Nasal cavity respiratory epithelium epithelial cell of viscerocranial mucosa (primary cell): ENCODE data around the gene FAM53C. TPM values are rescaled to one million over a fixed set of nuclear protein-coding genes. Genes with fewer than 3 reads are reported as not detected.

Experiments
- total RNA-seq: library from RNA; depleted of rRNA; stranded (reverse); fragments of >200 nt; gene quantifications from 2 replicates; pipeline ENCODE4 v1.2.3, GENCODE V29; 2014

Gene FAM53C
- 22.2 and 25.4 TPM in 2 replicates for total RNA-seq

DNA sequence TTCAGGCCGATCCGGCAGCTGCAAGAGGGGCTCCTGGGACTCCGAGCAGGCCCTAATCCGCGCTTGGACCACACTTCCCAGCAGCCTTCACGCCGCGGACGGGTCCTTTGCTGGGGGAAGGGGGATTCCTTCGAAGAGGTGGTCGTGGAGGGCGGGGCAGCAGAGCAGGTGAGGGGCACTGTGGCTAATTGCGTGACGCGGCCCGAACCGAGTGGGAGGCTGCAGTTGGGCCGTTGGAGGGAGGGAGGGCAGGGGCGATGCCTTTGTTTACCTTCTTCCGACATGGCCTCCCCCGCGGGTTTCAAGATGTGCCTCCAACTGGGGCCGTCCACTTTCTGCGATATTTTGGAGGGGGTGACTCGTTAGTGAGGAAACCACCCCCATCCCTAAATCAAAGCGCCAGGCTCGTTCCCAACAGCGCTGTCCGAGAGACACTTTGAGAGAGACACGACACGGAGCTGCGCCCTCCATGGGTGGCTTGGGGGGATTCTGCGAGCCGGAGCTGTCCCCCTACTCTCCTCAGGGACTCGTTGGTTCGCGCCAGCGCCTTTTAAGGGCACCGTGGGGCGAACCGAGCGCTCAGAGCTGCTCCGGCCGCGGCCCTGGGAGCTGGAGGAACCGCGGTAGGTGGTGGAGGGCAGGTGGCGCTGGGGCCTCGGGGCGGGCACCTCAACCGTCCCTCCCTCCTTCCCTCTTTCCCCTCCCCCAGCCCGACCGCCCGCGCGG lies at the start of gene FAM53C:
Gene FAM53C, plus strand, starts transcription at position 582 of the 726 bp plus-strand sequence. CDS start 3,070 bp downstream, outside the sequence.

DNA sequence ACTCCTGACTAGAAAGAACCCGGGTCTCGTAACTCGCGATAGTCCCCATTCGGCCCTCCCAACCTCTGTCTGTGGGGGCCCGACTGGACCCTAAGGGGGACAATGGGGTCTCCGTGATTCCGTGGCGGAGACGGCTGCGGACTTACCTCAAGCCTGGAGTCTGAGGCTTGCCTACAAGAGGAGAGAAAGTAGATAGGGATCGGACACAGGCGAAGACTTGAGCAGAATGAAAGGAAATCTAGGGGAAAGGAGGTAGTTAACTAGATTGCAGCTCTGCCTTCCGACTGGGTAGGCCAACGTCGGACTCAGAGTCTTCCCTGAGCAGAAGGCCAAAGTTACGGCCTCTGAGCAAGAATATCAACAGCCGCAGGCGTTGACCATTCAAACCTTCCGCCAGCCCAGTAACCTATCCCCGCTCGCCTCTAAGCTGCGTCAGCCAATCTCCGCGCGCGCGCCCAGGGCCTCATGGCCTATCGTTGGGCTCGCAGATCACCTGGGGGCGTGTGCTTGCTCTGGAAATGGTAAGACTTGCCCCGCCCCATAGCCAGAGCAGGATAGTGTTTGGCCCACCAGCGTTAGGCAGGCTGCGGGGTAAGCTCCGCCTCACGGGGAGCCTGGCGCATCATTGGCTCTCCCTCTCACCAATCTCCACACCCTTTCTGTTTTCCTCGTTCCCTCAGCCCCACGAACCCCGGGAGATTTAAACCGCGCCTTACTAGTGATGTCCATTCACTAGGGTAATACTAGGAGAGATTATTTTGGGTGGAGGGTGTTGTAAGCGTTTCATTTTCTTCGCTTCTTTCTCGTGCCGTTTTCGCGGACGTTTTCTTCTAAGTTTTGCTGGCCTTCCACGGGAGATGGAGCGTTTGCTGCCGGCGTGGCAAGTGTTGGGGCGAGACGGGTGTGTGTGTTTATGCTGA lies 6.4 kb upstream of the FAM53C start, which contains the start of gene CDC25C:
Gene CDC25C, minus strand, starts transcription at position 356 of the 920 bp plus-strand sequence. CDS start 624 bp downstream, outside the sequence.

DNA sequence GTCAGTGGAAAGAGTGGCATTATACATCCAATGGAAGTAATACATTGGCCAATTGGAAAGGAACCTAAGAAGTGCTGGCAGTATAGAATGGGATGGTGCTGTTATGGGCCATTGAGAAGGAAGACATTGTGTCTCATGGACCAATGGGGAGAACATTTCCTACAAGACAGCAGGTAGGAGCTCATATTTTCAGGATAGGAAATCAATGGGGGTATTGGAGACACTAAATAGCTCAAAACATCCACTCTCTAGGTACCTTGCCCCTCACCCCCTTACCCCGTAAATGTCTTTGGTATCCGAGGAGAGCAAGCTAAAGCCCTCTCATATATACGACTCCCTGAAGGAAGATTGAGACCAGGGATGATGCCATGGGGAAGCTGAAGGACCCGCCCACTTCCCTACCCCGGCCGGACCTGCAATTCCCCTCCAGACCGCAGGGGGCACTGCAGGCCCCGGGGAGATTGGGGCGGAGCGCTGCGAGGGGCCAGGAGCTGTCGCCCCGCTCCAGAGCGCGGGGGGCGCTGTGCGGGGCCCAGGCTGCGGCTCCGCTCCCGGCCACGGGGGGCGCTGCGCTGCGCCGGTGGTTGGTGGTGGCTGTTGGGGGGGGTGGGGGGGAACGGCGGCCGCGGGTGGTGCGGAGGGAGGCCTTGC lies 14.1 kb downstream of the FAM53C start, which contains the start of gene KDM3B:
Gene KDM3B, plus strand, starts transcription at position 615 of the 651 bp plus-strand sequence. CDS start 111 bp downstream, outside the sequence.

Other genes starting within 250 kb of the FAM53C start
- under 0.01 and 1.9 TPM in 2 replicates for gene NME5, start 198.8 kb upstream of the FAM53C start, total RNA-seq
- 13.3 and 22.1 TPM in 2 replicates for gene BRD8, start 159.6 kb upstream of the FAM53C start, total RNA-seq
- gene KIF20A, start 159.2 kb upstream of the FAM53C start, total RNA-seq, result 0.07 and 0.34 TPM in 2 replicates
- gene CDC23, start 124.9 kb upstream of the FAM53C start, total RNA-seq, result 31.4 and 32.7 TPM in 2 replicates
- not detected in 2 replicates for gene GFRA3, start 63.6 kb upstream of the FAM53C start, total RNA-seq
- gene CDC25C, start 6.5 kb upstream of the FAM53C start, total RNA-seq, result 0.07 and 0.34 TPM in 2 replicates
- 40.0 and 64.7 TPM in 2 replicates for gene KDM3B, start 14.4 kb downstream of the FAM53C start, total RNA-seq
- 0.34 and 2.8 TPM in 2 replicates for gene REEP2, start 100.8 kb downstream of the FAM53C start, total RNA-seq
- 11.3 and 45.4 TPM in 2 replicates for gene EGR1, start 127.2 kb downstream of the FAM53C start, total RNA-seq
- 211 and 273 TPM in 2 replicates for gene ETF1, start 205.0 kb downstream of the FAM53C start, total RNA-seq
- gene HSPA9, start 237.1 kb downstream of the FAM53C start, total RNA-seq, result 875 and 937 TPM in 2 replicates